Kidney (tissue), 14 donors: ENCODE data around the gene GRK6. TPM values are rescaled to one million over a fixed set of nuclear protein-coding genes. Genes with fewer than 3 reads are reported as not detected.

Source experiments
- DNase-seq, 5 donors: peaks; one replicate each; pipeline ENCODE4 v3.0.0-alpha.2; 2013 to 2020
- FAIRE-seq: peaks from 2 replicates; lab custom pipeline; 2012; peaks lifted over from hg19 to GRCh38; lab: Jason Lieb, UNC
- H3K27ac ChIP-seq, 2 donors: one replicate each; pipeline ENCODE4 v1.7.0; 2013; ENCODE audit warnings: low read depth in 2 of 2, low read length in 2 of 2, inconsistent platforms in 1 of 2
- H3K27me3 ChIP-seq: one replicate; pipeline ENCODE4 v1.7.1; 2013; ENCODE audit warnings: low read length, inconsistent platforms; ENCODE audit not compliant: control insufficient read depth, insufficient read depth
- H3K36me3 ChIP-seq, 3 donors: one replicate each; pipeline versions ENCODE4 v1.7.0 to v1.7.1; 2013; ENCODE audit warnings: low read length in 3 of 3, control low read depth in 1 of 3, inconsistent platforms in 1 of 3; ENCODE audit not compliant: insufficient read depth in 3 of 3, control insufficient read depth in 2 of 3
- H3K4me1 ChIP-seq, 3 donors: one replicate each; pipeline versions ENCODE4 v1.7.0 to v1.7.1; 2013; ENCODE audit warnings: low read length in 3 of 3, inconsistent platforms in 1 of 3, low read depth in 1 of 3; ENCODE audit not compliant: control insufficient read depth in 2 of 3, insufficient read depth in 2 of 3
- H3K4me3 ChIP-seq, 3 donors: one replicate each; pipeline versions ENCODE4 v1.7.0 to v1.8.1; 2013; ENCODE audit warnings: low read length in 3 of 3, control low read depth in 1 of 3, inconsistent platforms in 1 of 3
- H3K9ac ChIP-seq, 3 donors: one replicate each; pipeline versions ENCODE4 v1.7.0 to v1.7.1; 2013; ENCODE audit warnings: low read length in 3 of 3, control low read depth in 1 of 3, inconsistent platforms in 1 of 3
- H3K9me3 ChIP-seq, 3 donors: one replicate each; pipeline versions ENCODE4 v1.7.0 to v1.7.1; 2013; ENCODE audit warnings: low read length in 3 of 3, control low read depth in 1 of 3, inconsistent platforms in 1 of 3; ENCODE audit not compliant: control insufficient read depth in 2 of 3, insufficient read depth in 1 of 3
- CTCF ChIP-seq: IDR thresholded peaks from 3 replicates; pipeline ENCODE4 v1.5.1; 2012; ENCODE audit warnings: mild to moderate bottlenecking, moderate library complexity, borderline replicate concordance; ENCODE audit not compliant: insufficient read depth; ENCODE audit errors: extremely low read depth
- intact Hi-C: fragments of 100-400 bp; cut with DNase I; formaldehyde crosslinking; loops from one replicate; pipeline ENCODE4 v1.11.1; 2022
- polyA plus RNA-seq: library from polyadenylated mRNA; stranded (reverse); fragments of 350-450 nt; fragmentation: Illumina TruSeq; extraction: RNeasy Lipid Tissue Mini Kit (QIAGEN cat#74804); gene quantifications from one replicate; pipeline ENCODE4 v1.2.3, GENCODE V29; 2014; ENCODE audit warnings: low read depth, low replicate concordance; ENCODE audit not compliant: insufficient read depth
- total RNA-seq: library from RNA; stranded (reverse); fragmentation: NEBNext Ultra II Directional; extraction: Animal tissue kit (Norgen Biotek cat#: 25700); gene quantifications from one replicate; pipeline ENCODE4 v1.2.1, GENCODE V29; 2021
- donor health status: control.
- donor health status: control.
- donor health status: control.
- donor health status: control.
- donor health status: control.
- donor health status: DM: yes; HTN: yes; CAD: no.
- donor health status: Normal renal cell carcinoma (clear cell type).

Gene GRK6
- total and polyA plus RNA-seq, 2 donors from 2014 or later, result 9.6 to 37.8 TPM

DNA sequence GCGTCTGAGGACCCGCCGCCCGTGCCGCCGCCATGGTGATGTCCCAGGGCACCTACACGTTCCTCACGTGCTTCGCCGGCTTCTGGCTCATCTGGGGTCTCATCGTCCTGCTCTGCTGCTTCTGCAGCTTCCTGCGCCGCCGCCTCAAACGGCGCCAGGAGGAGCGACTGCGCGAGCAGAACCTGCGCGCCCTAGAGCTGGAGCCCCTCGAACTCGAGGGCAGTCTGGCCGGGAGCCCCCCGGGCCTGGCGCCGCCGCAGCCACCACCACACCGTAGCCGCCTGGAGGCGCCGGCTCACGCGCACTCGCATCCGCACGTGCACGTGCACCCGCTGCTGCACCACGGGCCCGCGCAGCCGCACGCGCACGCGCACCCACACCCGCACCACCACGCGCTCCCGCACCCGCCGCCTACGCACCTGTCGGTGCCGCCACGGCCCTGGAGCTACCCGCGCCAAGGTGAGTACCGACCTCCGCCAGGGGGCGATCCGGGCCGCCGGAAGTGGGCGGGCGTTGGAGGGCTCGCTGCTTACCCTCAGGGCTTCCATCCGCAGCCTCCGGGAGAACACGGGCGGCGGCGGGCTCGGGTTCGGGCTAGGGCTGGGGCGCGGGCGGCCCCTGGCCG lies 28.7 kb downstream of the GRK6 start:
- intact Hi-C loops, result no loop called here
- peak; percentile 74 for TF ChIP-seq CTCF
- Histone ChIP-seq H3K9ac (peak overlapping the region in 1 of 3 donors; percentile 34), H3K9me3 (no peaks in the 10 kb centered on the region), H3K27me3 (no peaks in the 10 kb centered on the region), H3K4me1 (peaks cover 0 to 13% (median 0%) of the 10 kb centered on the region in 3 donors), H3K4me3 (peak overlapping the region; percentile 3 to 59 (median 46)), H3K27ac (peak overlapping the region in 1 of 2 donors; percentile 72), H3K36me3 (no peaks in the 10 kb centered on the region)
- DNase-seq (peak; percentile 89 to 95 (median 93)), FAIRE-seq (no peak)

DNA sequence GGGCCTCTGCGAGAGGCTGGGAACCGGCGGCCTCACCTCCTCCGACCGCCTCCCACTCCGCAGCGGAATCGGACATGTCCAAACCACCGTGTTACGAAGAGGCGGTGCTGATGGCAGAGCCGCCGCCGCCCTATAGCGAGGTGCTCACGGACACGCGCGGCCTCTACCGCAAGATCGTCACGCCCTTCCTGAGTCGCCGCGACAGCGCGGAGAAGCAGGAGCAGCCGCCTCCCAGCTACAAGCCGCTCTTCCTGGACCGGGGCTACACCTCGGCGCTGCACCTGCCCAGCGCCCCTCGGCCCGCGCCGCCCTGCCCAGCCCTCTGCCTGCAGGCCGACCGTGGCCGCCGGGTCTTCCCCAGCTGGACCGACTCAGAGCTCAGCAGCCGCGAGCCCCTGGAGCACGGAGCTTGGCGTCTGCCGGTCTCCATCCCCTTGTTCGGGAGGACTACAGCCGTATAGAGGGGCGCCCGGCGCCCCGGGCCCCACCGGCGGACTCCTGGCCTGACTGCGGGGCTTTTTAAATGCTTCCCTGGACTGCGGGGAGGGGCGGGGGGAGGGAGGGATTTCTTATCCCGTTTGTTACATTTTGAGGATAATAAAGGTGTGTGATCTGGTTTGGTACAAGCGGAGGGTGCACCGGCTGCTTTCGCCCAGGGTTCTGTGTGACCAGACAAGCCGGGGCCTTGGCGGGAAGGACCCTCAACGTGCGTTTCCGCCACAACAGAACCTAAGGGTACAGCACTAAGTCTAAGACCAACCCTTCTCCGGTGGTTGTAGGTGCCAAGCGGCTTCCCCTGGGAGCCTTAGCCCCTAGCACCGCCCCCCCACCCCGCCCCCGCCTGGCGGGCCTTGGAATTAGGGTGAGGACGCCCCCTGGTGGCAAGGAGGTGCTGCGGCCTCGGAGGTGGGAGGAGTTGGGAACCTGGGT lies 29.4 kb downstream of the GRK6 start:
- peak overlapping the region in 1 of 3 donors; percentile 34 for H3K9ac ChIP-seq
- intact Hi-C loops, result no loop called here
- FAIRE-seq (no peak), DNase-seq (peak; percentile 95 to 98 (median 97))
- H3K4me3 ChIP-seq, result peak overlapping the region; percentile 24 to 76 (median 59)
- peak overlapping the region; percentile 43 to 72 for H3K27ac ChIP-seq
- no peaks in the 10 kb centered on the region for H3K36me3 ChIP-seq
- peak; percentile 91 for TF ChIP-seq CTCF
- no peaks in the 10 kb centered on the region for H3K9me3 ChIP-seq
- no peaks in the 10 kb centered on the region for H3K27me3 ChIP-seq
- H3K4me1 ChIP-seq, result peaks cover 0 to 13% (median 0%) of the 10 kb centered on the region in 3 donors

DNA sequence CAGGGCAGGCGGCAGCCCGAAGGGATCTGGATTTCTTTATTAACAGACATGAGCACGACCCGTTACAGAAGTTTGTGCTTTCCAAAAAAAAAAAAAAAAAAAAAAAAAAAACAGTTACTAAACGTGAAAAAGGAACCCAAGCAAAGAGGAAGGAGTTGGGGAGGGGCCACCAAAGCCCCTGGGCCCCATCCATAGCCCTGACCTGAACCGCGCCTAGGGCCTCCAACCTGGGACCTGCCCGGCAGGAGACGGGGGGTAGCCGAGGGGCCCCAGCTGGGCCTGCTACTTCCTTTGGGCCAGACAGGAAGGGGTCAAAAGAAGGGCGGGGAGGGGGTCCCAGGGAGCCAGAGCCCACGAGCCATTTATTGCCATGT lies 30.1 kb downstream of the GRK6 start:
- intact Hi-C loops, result no loop called here
- Histone ChIP-seq H3K36me3 (no peaks in the 10 kb centered on the region), H3K27me3 (no peaks in the 10 kb centered on the region), H3K9ac (no peak overlapping the region), H3K9me3 (no peaks in the 10 kb centered on the region), H3K4me1 (peaks cover 0 to 13% (median 0%) of the 10 kb centered on the region in 3 donors), H3K27ac (no peak overlapping the region), H3K4me3 (no peak overlapping the region)
- FAIRE-seq (no peak), DNase-seq (peak in 3 of 5 donors; percentile 39 to 87 (median 80))
- TF ChIP-seq CTCF, result no peak
